HG02973 (cell line): Measurements from ENCODE around the gene SIK3.
"Not testable (repeated sequence)": the region's sequence is repeated elsewhere in the genome, so short reads cannot be mapped to it uniquely, and the experiment has no call there.

ENCODE experiments used
- ATAC-seq: cut with Tn5 transposase; IDR thresholded peaks from one replicate; pipeline ENCODE4 v1.9.1; 2021; ENCODE audit warnings: moderate library complexity; ENCODE audit not compliant: unreplicated experiment

The SIK3 gene

DNA sequence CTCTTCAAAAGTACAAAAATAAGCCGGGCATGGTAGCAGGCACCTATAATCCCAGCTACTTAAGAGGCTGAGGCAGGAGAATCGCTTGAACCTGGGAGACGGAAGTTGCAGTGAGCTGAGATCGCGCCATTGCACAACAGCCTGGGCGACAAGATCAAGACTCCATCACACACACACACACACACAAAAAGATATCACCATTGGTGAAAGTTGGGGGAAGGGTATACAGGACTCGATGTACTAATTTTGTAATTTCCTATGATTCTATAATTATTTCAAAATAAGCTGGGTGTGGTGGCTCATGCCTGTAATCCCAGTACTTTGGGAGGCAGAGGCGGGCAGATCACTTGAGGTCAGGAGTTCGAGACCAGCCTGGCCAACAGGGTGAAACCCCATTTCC, 48.1 kb downstream of the SIK3 start:
- ATAC-seq, result not testable (repeated sequence)

DNA sequence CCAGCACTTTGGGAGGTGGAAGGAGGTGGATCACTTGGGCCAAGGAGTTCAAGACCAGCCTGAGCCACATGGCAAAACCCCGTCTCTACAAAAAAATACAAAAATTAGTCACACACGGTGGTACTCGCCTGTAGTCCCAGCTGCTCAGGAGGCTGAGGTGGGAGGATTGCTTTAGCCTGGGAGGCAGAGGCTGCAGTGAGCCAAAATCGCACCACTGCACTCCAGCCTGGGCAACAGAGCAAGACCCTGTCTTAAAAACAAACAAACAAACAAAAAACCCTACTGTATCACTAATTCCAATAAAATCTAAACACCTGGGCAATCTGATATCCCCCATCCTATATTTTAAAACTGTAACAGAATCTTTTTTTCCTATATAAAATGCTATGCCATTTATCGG, 51.6 kb downstream of the SIK3 start:
- ATAC-seq, result not testable (repeated sequence)

GRCh38 chr11:117045956-117046355, 52.3 kb downstream of the SIK3 start:
- ATAC-seq, result no peak

DNA sequence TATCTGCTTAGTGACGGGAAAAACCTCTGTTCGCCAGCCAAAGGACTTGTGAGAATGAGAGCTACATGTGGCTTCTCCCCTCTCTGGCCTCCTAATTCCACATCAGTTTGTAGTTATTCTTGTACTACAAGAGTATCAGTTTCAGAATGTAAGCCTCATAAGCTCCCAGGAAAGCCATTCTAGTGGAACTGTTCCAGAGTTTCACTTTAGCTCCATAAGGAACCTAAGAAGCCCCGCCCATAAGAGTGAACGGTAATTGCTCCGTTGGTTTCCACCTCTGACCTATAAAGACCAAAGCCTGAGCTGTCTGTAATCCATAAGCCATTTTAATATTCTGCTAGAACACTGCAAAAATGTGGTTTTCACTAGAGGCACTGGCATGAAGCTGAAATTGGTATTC, 53.0 kb downstream of the SIK3 start:
- ATAC-seq, result no peak

DNA sequence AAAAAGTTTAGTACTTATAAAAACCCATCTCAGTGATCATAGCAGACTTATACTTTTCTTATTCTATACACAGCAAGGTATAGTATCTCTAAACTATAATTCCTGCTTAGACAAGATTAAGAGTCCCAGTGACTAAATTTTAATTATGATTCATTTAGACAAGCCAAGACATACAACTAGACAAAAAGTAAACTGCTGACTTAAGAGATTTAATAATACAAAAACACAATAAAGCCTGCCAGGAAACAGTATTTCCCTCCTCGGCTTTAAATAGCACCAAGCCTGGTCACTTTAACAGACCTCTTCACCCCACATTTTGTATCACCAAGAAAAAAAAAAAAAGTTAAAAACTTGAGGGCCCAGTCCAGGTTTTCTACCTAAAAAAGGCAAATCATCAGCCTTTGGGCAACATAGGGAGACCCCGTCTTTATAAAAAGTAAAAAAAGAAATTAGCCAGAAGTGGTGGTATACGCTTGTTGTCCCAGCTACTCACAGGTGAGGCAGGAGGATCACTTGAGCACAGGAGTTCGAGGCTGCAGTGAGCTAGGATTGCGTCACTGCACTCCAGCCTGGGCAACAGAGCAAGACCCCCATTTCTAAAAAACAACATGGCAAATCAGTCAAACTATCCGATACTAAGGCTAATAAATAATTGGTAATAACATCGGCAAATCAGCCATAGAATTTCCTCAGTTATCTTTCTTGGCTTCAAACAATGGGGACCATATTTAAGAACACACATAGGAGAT, 53.8 kb downstream of the SIK3 start:
- ATAC-seq, result no peak

GRCh38 chr11:117042689-117043088, 55.5 kb downstream of the SIK3 start:
- no peak for ATAC-seq

- ATAC-seq, result no peak
These were observed 58.3 kb downstream of the SIK3 start for GRCh38 chr11:117039900-117040299.

GRCh38 chr11:117039270-117039669, 59.0 kb downstream of the SIK3 start:
- no peak for ATAC-seq

GRCh38 chr11:117037975-117038350, 60.3 kb downstream of the SIK3 start:
- ATAC-seq, result no peak

DNA sequence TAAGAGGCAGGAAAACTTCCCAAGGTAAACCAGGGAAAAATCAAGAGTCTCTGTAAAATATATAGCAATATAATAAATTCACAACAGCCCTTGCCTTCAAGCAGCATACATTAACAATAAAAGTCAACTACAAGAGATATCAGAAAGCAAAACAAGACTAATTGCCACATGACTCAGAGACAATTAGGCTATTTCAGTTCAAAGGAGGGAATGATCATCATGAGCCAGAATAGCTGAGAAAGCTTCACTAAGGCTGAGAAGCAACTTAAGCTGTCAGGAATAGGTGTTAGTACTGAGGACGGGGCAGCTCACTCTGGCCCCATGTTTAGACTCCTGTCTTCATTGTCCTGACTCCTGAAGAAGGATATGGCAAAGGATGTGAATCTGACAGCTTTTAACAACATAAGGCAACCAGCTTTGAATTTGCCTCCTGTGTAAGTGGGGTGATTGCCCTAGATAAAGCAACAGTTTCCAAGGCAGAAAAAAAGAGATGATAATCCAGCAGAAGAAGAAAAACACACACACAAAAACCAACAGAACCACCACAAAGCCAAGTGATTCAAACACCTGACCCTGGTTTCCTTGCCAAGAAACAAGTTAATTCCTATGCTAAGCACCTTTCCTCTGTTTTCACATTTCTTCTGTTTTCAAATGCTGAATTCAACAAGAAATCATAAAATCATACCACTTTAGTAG, 60.8 kb downstream of the SIK3 start:
- ATAC-seq, result no peak

- no peak for ATAC-seq
These were observed 63.3 kb downstream of the SIK3 start for GRCh38 chr11:117034901-117035300.

DNA sequence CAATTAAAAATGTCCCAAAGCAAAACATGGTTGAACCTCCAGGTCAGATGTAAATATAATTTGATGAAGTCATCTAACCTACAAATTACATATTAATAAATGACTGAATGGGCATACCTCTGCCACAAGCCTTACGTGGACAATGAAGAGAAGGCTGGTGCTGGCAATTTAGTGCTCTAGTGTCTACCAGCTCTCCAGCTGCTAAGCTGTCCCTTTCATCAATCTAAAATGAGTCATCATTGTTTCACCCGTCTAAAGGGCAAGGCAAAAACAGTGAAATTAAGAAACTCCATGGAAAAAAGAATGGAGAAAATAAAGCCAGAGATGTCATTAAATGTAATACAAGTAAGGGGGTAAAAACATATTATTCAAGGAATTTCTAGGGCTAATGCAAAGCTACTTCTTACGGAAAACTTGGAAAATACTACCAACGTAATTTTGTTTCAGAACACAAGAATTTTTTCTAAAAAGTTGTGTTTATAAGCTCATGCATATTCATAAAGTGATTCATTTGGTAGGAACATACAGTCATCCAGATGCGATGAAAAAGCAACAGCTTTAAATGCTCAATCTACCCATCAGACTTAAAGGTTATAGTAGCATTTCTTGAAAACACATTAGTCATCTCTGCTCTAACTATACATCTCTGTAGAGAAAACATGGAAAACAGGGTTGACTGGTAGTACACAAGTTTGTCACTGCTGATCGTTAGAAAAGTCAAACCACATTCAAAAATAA, 71.5 kb downstream of the SIK3 start:
- ATAC-seq, result no peak

DNA sequence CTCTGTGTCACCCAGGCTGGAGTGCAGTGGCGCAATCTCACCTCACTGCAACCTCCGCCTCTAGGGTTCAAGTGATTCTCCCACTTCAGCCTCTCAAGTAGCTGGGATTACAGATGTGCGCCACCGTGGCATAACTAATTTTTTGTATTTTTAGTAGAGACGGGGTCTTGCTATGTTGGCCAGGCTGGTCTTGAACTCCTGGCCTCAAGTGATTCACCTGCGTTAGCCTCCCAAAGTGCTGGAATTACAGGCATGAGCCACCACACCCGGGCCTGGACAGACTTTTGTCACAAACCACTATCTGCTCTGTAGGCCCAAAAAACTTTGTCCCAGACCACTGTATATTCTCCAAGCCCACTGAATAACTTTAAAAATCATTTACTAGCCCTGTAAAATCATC, 74.5 kb downstream of the SIK3 start:
- ATAC-seq, result not testable (repeated sequence)

DNA sequence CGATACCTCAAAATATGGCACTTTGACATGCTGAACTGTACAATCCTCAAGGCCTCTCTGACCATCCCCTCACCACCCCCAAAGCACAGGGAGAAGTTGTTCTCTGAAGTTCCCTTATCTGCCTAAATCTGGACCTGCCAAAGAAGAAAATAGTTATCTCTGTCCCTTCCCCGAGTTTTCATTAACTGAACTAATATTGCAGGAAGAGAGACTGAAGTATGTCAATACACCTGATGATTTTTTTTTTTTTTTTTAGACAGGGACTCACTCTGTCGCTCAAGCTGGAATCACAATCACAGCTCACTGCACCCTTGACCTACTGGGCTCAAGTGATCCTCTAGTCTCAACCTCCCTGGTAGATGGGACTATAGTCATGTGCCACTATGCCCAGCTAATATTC, 75.0 kb downstream of the SIK3 start:
- no peak for ATAC-seq

DNA sequence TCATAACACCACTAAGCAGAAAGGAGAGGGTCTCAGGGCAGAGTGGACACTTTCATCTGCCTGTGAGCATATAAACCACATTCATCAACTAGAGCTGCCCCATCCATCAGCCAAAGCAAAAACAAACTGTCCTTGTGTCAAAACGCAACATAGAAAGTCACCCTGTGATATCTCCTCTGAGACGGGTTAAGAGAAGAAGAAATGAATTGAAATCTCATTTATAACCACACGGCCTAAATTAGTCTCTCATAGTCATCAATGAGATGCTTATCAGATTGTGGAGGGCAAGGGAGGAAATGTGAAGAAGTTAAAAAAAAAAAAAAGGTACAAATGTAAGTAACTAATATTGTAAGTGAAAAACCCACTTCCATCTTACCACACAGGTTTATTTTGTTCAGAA, 75.7 kb downstream of the SIK3 start:
- ATAC-seq, result no peak

GRCh38 chr11:117020869-117021564, 77.2 kb downstream of the SIK3 start:
- no peak for ATAC-seq

- ATAC-seq, result no peak
These were observed 77.9 kb downstream of the SIK3 start for GRCh38 chr11:117020287-117020686.

- ATAC-seq, result no peak
These were observed 78.4 kb downstream of the SIK3 start for GRCh38 chr11:117019871-117020270.

- no peak for ATAC-seq
These were observed 80.8 kb downstream of the SIK3 start for GRCh38 chr11:117017456-117017855.

DNA sequence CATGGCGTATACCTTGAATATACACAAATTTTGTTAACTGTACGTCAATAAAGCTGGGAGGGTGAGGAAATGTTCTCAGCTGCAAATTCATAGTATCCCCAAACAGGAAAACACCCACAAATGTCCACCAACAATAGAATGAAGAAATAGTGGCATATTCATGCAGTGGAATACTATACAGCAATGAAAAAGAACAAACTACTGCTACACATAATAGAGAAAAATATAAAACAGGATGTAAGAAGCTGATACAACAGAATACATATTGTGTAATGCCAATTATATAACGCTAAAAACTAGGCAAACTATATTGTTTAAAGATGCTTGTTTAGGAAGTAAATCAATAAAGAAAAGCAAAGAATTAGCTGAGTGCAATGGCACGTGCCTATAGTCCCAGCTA, 81.5 kb downstream of the SIK3 start:
- no peak for ATAC-seq

DNA sequence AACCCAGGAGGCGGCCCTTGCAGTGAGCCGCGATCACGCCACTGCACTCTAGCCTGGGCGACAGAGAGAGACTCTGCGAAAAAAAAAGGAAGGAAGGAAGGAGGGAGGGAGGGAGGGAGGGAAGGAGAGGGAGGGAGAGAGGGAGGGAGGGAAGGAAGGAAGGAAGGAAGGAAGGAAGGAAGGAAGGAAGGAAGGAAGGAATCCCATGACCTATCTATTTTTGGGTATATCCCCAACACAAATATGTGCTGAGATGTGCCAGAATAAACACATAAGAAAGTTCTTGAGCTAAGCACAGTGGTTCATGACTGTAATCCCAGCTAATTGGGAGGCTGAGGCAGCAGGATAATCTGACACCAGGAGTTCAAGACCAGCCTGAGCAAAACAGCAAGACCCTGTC, 82.0 kb downstream of the SIK3 start:
- ATAC-seq, result no peak
